GM20000 (cell line): Measurements from ENCODE around the gene UVRAG.

Source experiments
- DNase-seq: peaks from one replicate; pipeline ENCODE4 v3.0.0; 2012; ENCODE audit warnings: low spot score
- CTCF ChIP-seq: IDR thresholded peaks from 2 replicates; pipeline ENCODE4 v1.5.1; 2012; ENCODE audit warnings: mild to moderate bottlenecking, control low read depth; ENCODE audit errors: extremely low read depth, missing control alignments

UVRAG gene

GRCh38 chr11:75779960-75780359 lies 35.0 kb upstream of the UVRAG start:
- TF ChIP-seq CTCF = no peak
- DNase-seq = no peak

- TF ChIP-seq CTCF = no peak
- DNase-seq = no peak
These were observed 34.1 kb upstream of the UVRAG start for GRCh38 chr11:75780888-75781287.

GRCh38 chr11:75781296-75781695 lies 33.7 kb upstream of the UVRAG start:
- no peak for DNase-seq
- TF ChIP-seq CTCF = no peak

- no peak for TF ChIP-seq CTCF
- DNase-seq = no peak
These were observed 33.2 kb upstream of the UVRAG start for GRCh38 chr11:75781831-75782230.

GRCh38 chr11:75782540-75783263 lies 32.3 kb upstream of the UVRAG start:
- TF ChIP-seq CTCF = no peak
- no peak for DNase-seq

- no peak for DNase-seq
These were observed 31.5 kb upstream of the UVRAG start for GRCh38 chr11:75783416-75784084.

More at GRCh38 chr11:75783416-75784084, 31.5 kb upstream of the UVRAG start:
- no peak for TF ChIP-seq CTCF
